HG02970 (cell line): ENCODE data around the gene HIGD1A.

Experiments
- ATAC-seq: cut with Tn5 transposase; IDR thresholded peaks from one replicate; pipeline ENCODE4 v1.9.1; 2021; ENCODE audit warnings: mild to moderate bottlenecking, moderate library complexity, moderate number of reproducible peaks; ENCODE audit not compliant: unreplicated experiment, low FRiP score

Gene HIGD1A

GRCh38 chr3:42802876-42803413, 1.3 kb downstream of the HIGD1A start:
- no peak for ATAC-seq

GRCh38 chr3:42801784-42802183, 2.5 kb downstream of the HIGD1A start:
- ATAC-seq: no peak

- ATAC-seq: no peak
Observed at GRCh38 chr3:42801048-42801620, 3.2 kb downstream of the HIGD1A start.

- ATAC-seq: no peak
Observed at GRCh38 chr3:42800251-42800650, 4.0 kb downstream of the HIGD1A start.

- ATAC-seq: no peak
Observed at GRCh38 chr3:42799376-42799775, 4.9 kb downstream of the HIGD1A start.

- no peak for ATAC-seq
Observed at GRCh38 chr3:42796332-42796885, 7.9 kb downstream of the HIGD1A start.

GRCh38 chr3:42795621-42796181, 8.6 kb downstream of the HIGD1A start:
- ATAC-seq: no peak

- ATAC-seq: no peak
Observed at GRCh38 chr3:42790714-42791229, 13.5 kb downstream of the HIGD1A start.

- ATAC-seq: no peak
Observed at GRCh38 chr3:42786631-42787030, 17.7 kb downstream of the HIGD1A start.

GRCh38 chr3:42786212-42786611, 18.1 kb downstream of the HIGD1A start:
- ATAC-seq: no peak

GRCh38 chr3:42780892-42781700, 23.2 kb downstream of the HIGD1A start:
- no peak for ATAC-seq

GRCh38 chr3:42780398-42780797, 23.9 kb downstream of the HIGD1A start:
- no peak for ATAC-seq

- ATAC-seq: no peak
Observed at GRCh38 chr3:42778644-42779043, 25.6 kb downstream of the HIGD1A start.

- no peak for ATAC-seq
Observed at GRCh38 chr3:42773409-42773751, 30.9 kb downstream of the HIGD1A start.

GRCh38 chr3:42772670-42773408, 31.5 kb downstream of the HIGD1A start, which contains the start of gene CCDC13:
CCDC13 (minus strand) TSS chr3:42773253; CDS start chr3:42758345, 14,908 bp downstream.
- ATAC-seq: peak; percentile 97

GRCh38 chr3:42771271-42771670, 33.0 kb downstream of the HIGD1A start:
- ATAC-seq: no peak

- no peak for ATAC-seq
Observed at GRCh38 chr3:42769477-42770131, 34.7 kb downstream of the HIGD1A start.

- no peak for ATAC-seq
Observed at GRCh38 chr3:42764561-42765295, 39.6 kb downstream of the HIGD1A start.

GRCh38 chr3:42764115-42764514, 40.2 kb downstream of the HIGD1A start:
- no peak for ATAC-seq
